ENCODE results near the gene PLA2G7. TPM values are rescaled to one million over a fixed set of nuclear protein-coding genes. Genes with fewer than 3 reads are reported as not detected.

Gene PLA2G7
- not detected in 2 replicates for total RNA-seq (2013; cell fraction: nucleolus; rRNA removed)
- total RNA-seq (2014; rRNA removed) (not detected in 2 replicates), total RNA-seq (2014; rRNA removed; fragmentation: Illumina TruSeq; extraction: Trizol) (not detected in 2 replicates), total RNA-seq (2021) (not detected in 2 replicates), polyA plus RNA-seq (2011; rRNA removed) (not detected in 2 replicates), polyA plus RNA-seq (2014; fragmentation: Illumina TruSeq; extraction: Trizol) (not detected in 2 replicates), polyA plus RNA-seq (2014; fragmentation: Nextera tagmentation; extraction: Ambion mirVana) (not detected), polyA plus RNA-seq (2014; rRNA removed) (not detected in 2 replicates), polyA plus RNA-seq (2016; fragmentation: Nextera tagmentation; extraction: Ambion mirVana) (not detected), polyA minus RNA-seq (2011; rRNA and poly(A)+ RNA removed) (not detected in 2 replicates), Bru-seq, nascent RNA (not detected), BruChase-seq, experiment 1, labeled RNA remaining after a 6-hour chase (not detected), BruChase-seq, experiment 2, labeled RNA remaining after a 2-hour chase (not detected)
- not detected for polyA plus RNA-seq (2011; ENCODE audit: low read depth)
- polyA plus RNA-seq (2011; cell fraction: cytosol; rRNA removed): not detected in 2 replicates
- polyA plus RNA-seq (2011; cell fraction: nucleus; rRNA removed): not detected in 2 replicates
- not detected in 2 replicates for polyA plus RNA-seq (2012)
- polyA minus RNA-seq (2011; cell fraction: cytosol; rRNA and poly(A)+ RNA removed): not detected in 2 replicates
- not detected in 2 replicates for polyA minus RNA-seq (2011; cell fraction: nucleus; rRNA and poly(A)+ RNA removed)
- long read RNA-seq, experiment 1: 0 reads
- long read RNA-seq, experiment 2: 0 reads

- in situ Hi-C loops (cut with MboI): no loop called here
- Histone ChIP-seq H3K36me3 (ENCODE audit: control insufficient read depth in 2 of 2, insufficient read depth in 2 of 2, low read length in 1 of 2) (no peaks in the 10 kb centered on the region), H3K9me3 (replicated peaks; ENCODE audit: control insufficient read depth, insufficient read depth, low read length) (no peaks in the 10 kb centered on the region), H3K4me3 (no peak within 1 kb of the TSS), H4K20me1 (ENCODE audit: control insufficient read depth, insufficient read depth) (no peaks in the 10 kb centered on the region), H3K79me2 (ENCODE audit: control insufficient read depth, insufficient read depth, low read length) (no peaks in the 10 kb centered on the region), H2AFZ (ENCODE audit: control insufficient read depth, low read depth, low read length) (no peak within 1 kb of the TSS), H3K27ac (ENCODE audit: control insufficient read depth, insufficient read depth) (no peak within 1 kb of the TSS), H3K9ac (ENCODE audit: control insufficient read depth, insufficient read depth, low read length) (no peak within 1 kb of the TSS), H3K4me2 (ENCODE audit: control insufficient read depth, insufficient read depth) (no peak within 1 kb of the TSS), H3K27me3 (replicated peaks in 1 of 2; ENCODE audit: control insufficient read depth in 2 of 2, insufficient read depth in 2 of 2, low read length in 1 of 2) (peaks cover 3 to 8% of the 10 kb centered on the region in 2 experiments), H3K4me1 (ENCODE audit: control insufficient read depth, insufficient read depth, low read length) (no peaks in the 10 kb centered on the region)
- 15% methylated on average over 52 of the region's 73 CpGs for WGBS (ENCODE audit: insufficient coverage, insufficient replicate concordance, low lambda C conversion rate, missing lambda C conversion rate)
- RAD21 ChIA-PET (ENCODE audit: unreplicated experiment): no interaction called here
- no peak for FAIRE-seq
- ATAC-seq: no peak
- DNase-seq (ENCODE audit: low read depth, low spot score): no peak
- BruUV-seq (replicated peaks): no TSS peak
- intact Hi-C loops (cut with micrococcal nuclease; ENCODE audit: unreplicated experiment): no loop called here
- TF ChIP-seq EED (IDR thresholded peaks at IDR 0.05; ENCODE audit: low read depth): no peak
- peak; percentile 80 for TF ChIP-seq SUZ12 (IDR thresholded peaks at IDR 0.05; ENCODE audit: unreplicated experiment)
- 0 out of 2 replicates have a peak, but pooled peaks have one; percentile 54 for TF ChIP-seq EZH2 (IDR thresholded peaks at IDR 0.05; ENCODE audit: borderline replicate concordance, control insufficient read depth, low read depth, low read length)
- SMC1A ChIA-PET (ENCODE audit: uncharacterized antibody, unreplicated experiment): no interaction called here
- POLR2A ChIA-PET: no interaction called here
- CTCF ChIA-PET: interaction anchor here (0.6 kb wide), 1 partner anchor 1089 kb away, joined by 3 read pairs; no protein-coding TSS in a partner anchor
Observed at GRCh38 chr6:46734867-46735719, at the start of gene PLA2G7. PLA2G7 (minus strand) TSS chr6:46735375; CDS start chr6:46722891, 12,484 bp downstream.

All from GM12878 (cell line).